Stimulated activated CD8-positive, alpha-beta memory T cell treated with anti-CD3 and anti-CD28 coated beads, Interleukin-4, amount 100 ng/mL, for 1 hour (primary cell): ENCODE measurements around the gene MAGEB10.
"Not testable (repeated sequence)": the region's sequence is repeated elsewhere in the genome, so short reads cannot be mapped to it uniquely, and the experiment has no call there.

Experiments used
- DNase-seq, 2 donors: peaks; one replicate each; pipeline ENCODE4 v3.0.0-alpha.2; 2020; ENCODE audit warnings: low read depth in 2 of 2, low spot score in 1 of 2

Gene MAGEB10, protein sequence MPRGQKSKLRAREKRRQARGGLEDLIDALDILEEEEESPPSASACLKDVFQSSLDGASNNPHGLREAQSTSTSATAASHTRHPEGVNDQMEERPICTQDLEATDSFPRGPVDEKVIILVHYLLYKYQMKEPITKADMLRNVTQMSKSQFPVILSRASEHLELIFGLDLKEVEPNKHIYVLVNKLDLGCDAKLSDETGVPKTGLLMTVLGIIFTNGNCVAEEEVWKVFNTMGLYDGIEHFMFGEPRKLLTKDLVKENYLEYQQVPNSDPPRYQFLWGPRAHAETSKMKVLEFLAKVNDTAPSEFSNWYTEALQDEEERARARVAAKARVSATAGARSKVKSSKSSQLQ

DNA sequence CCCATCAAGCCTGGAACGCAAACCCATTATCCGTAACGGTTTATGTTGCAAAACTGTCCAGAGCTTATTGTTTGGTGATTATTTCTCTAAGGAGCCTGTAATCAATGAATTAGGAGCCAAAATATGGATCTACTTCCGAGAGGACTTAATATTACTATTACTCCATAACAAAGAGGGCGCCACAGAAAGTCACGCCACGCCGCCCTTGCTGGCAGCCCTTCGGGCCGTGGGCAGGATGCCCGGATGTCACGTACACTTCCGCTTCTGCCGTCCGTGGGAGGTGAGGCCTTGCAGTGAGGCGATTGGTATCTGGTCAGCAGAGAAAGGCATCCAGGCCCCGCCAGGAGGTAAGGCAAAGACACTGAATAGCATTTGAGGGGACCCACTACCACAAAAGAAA, at the start of gene MAGEB10:
Gene MAGEB10, plus strand, starts transcription at position 301 of the 400 bp plus-strand sequence. CDS start 13,317 bp downstream, outside the sequence.
- no peak for DNase-seq

DNA sequence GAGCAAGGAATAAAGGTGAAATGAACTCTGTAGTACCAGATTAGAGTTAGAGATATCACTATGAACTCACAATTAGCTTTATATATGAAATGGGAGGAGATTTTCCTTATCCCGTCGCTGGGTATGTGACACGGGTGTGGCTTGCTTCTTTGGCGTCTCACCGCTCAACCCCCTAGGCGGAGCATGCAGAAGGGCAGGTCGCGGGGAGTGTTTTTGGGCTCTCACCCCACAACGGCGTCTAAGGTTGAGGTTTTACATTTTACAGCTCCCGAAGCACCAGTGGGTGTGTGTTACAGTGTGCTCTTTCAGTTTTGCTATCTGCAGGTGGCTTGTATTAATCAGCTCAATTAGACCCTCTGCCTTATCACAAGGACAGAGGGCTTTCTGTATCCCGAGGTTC, 42.1 kb upstream of the MAGEB10 start:
- DNase-seq: no peak

DNA sequence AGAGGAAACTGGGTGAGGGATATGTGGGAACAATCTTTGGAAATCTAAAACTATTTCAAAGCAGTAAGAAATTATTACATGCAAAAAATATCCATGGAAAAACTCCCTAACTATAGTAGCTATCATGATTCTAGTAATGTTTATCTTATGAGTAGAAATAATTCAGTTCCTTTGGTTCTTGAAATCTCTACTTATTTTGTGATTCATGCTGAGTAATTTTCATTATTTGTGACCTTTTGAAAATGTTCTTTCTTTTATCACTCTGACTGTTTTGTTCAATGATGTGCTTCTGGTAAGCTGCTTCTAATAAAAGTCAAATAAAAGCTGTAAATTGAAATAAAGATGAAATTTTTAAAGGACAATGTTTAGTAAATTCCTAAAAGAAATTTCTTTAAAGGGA, 40.4 kb upstream of the MAGEB10 start:
- DNase-seq: no peak

DNA sequence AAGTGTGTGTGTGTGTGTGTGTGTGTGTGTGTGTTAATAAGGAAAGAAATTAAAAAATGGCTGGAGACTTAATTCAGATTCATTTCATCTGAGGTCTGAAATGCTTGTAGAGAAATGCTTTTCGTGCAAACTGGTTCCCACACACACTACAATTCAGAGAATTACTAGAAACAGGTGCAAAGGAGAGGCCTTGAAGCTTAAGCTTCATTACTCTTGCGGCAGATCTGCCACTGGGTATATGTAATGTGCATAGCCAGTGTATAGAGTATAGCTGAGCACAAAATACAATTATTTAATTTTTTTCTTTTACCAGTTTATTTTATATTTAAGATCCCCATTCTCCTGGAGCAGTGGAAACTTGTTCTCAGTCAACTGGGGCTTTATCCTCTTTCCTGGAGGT, 31.8 kb upstream of the MAGEB10 start:
- no peak for DNase-seq

DNA sequence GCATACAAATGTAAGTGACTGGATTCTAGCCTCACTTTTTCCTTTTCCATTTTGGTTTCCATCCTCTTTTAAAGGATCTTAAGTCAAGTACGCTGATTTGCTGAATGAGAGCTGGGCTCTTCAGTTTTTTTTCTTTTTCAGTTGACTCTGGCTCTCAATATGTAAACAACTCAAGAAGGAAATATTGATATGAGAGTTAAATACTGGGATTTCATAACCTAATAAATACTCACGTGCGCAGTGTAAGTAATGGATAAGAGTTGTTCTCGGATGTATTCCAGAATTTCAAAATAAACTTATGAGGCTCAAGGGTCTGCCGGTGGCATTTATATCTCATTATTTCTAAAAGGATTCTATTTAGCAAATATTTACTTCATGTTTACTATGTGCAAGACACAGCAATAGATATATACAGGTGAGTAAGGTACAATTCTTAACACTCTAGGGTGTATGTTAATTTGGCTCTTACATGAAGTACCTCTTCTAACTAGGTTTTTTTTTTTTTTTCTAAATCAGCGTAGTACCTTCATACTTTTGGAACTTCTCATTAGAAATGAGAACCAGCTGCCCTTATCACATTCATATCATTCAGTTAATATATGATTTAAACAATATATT, 11.0 kb upstream of the MAGEB10 start:
- no peak for DNase-seq

- no peak for DNase-seq
Observed at GRCh38 chrX:27797575-27797974, 10.2 kb upstream of the MAGEB10 start.

DNA sequence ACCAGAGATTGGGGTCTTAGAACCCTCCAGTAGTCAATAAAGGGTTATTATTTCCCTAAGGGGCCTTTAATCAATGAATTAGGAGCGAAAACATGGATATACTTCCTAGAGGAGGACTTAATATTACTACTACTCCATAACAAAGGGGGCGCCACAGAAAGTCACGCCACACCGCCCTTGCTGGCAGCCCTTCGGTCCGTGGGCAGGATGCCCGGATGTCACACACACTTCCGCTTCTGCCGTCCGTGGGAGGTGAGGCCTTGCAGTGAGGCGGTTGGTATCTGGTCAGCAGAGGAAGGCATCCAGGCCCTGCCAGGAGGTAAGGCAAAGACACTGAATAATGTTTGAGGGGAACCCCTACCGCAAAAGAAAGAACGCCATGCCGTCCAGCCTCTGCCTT, 436 bp downstream of the MAGEB10 start:
- DNase-seq: no peak

DNA sequence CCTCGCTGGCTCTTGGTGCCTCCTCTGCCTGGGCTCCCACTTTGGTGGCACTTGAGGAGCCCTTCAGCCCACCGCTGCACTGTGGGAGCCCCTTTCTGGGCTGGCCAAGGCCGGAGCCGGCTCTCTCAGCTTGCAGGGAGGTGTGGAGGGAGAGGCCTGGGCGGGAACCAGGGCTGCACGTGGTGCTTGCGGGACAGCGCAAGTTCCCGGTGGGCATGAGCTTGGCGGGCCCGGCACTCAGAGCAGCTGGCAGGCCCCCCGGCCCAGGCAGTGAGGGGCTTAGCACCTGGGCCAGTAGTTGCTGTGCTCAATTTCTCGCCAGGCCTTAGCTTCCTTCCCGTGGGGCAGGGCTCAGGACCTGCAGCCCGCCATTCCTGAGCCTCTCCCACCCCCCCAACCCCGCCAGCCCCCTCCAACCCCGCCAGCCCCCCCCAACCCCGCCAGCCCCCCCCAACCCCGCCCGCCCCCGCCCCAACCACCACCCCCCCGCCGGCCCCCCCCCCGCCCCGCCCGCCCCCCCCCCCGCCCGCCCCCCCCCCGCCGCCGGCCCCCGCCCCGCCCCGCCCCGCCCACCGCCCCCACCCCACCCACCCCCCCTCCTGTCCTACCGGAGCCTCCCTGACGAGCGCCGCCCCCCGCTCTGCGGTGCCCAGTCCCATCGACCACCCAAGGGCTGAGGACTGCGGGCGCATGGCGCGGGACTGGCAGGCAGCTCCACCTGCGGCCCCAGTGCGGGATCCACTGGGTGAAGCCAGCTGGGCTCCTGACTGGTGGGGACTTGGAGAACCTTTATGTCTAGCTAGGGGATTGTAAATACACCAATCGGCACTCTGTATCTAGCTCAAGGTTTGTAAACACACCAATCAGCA, 1.4 kb downstream of the MAGEB10 start:
- DNase-seq: not testable (repeated sequence)

GRCh38 chrX:27815209-27815608, 7.4 kb downstream of the MAGEB10 start:
- no peak for DNase-seq

DNA sequence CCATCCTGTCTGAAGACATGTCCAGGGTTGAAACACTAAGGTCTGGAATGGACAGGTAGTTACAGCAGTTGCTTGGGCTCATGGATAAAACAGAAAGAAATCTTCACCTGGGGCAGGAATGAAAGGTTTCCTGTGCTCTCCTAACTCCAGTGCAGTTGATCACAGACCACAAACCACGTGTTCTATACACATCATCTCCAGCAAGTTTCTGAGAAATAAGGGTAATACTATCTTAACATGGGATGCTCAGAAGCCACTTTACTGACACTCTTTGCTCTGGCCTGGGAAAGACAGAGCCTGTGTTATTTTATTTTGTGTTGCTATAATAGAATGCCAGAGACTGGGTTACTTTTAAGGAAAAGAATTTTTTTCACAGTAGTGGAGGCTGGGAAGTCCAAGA, 16.0 kb downstream of the MAGEB10 start:
- DNase-seq: no peak

GRCh38 chrX:27838185-27838584, 30.4 kb downstream of the MAGEB10 start:
- DNase-seq: no peak

GRCh38 chrX:27840881-27841280, 33.1 kb downstream of the MAGEB10 start:
- DNase-seq: no peak

DNA sequence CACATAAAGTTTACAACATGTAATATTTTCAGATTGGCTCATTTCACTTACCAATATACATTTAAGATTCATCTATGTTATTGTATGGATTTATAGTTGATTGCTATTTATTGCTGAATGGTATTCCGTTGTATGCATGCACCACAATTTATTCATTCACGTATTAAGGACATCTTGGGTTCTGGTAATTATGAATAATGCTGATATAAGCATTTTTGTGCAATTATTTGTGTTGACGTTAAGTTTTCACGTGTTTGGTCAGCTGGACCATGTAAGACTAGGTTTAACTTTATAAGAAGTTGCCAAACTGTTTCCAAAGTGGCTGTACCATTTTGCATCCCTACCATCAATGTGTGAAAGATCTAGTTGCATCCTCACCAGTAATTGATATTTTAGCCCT, 35.1 kb downstream of the MAGEB10 start:
- DNase-seq: no peak

DNA sequence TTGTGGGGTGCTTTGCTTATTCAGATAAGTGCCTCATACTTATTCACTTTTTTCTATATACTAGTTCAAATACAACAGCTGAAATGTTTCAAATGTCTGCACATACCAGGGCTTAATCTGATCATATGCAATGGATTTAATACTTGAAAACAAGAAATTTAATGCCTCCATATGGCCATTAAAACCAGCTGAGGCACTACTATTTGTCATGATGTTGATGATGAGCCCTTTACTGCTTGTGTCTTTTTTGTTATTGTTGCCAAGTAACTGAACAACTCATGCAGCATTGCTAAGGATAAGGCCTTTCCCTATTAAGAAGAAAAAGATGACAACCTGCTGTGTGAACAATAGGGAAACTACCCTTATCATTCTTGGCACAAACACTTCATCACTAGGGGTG, 52.5 kb downstream of the MAGEB10 start:
- DNase-seq: no peak

DNA sequence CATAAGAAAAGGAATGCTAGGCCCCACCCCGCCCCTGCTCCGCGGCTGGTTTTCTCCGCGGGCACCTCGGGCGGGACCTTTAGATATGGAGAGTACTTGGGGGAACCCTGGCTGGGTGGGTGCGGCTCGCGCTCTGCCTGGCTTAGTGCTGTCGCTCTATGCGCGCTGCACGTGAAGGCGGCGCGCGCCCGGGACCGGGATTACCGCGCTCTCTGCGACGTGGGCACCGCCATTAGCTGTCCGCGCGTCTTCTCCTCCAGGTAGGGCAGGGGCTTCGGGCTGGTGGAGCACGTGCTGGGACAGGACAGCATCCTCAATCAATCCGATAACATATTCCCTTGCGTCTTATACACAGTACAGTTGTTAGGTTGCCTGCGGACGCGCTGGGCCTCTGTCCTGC, 56.0 kb downstream of the MAGEB10 start:
- no peak for DNase-seq
